GM12801 (cell line): ENCODE measurements around the gene ACTR3.

Experiments used
- CTCF ChIP-seq: IDR thresholded peaks from one replicate; pipeline ENCODE4 v1.5.1; 2011; ENCODE audit warnings: control low read depth; ENCODE audit not compliant: insufficient read length; ENCODE audit errors: extremely low read depth

Gene ACTR3

GRCh38 chr2:113877711-113878598, 11.9 kb upstream of the ACTR3 start:
- TF ChIP-seq CTCF = no peak

GRCh38 chr2:113878743-113879142, 11.1 kb upstream of the ACTR3 start:
- TF ChIP-seq CTCF = no peak

- no peak for TF ChIP-seq CTCF
Measured at GRCh38 chr2:113879457-113879856, 10.4 kb upstream of the ACTR3 start.

GRCh38 chr2:113886479-113887008, 3.3 kb upstream of the ACTR3 start:
- no peak for TF ChIP-seq CTCF

GRCh38 chr2:113887009-113887792, 2.7 kb upstream of the ACTR3 start:
- no peak for TF ChIP-seq CTCF

GRCh38 chr2:113888641-113889470, 1.0 kb upstream of the ACTR3 start:
- TF ChIP-seq CTCF = no peak
